ENCODE data around the gene LRRC38. TPM values are rescaled to one million over a fixed set of nuclear protein-coding genes. Genes with fewer than 3 reads are reported as not detected.

LRRC38 gene
- total RNA-seq, 1 donor from 2014 or later, result not detected

- H3K27ac Mint-ChIP-seq, result no peak overlapping the region
- no peak overlapping the region for H3K4me3 Mint-ChIP-seq
- ChIA-PET CTCF (no interaction called here), POLR2A (no interaction called here)
- no peaks in the 10 kb centered on the region for H3K9me3 Mint-ChIP-seq
- H3K4me1 Mint-ChIP-seq, result no peaks in the 10 kb centered on the region
- no peaks in the 10 kb centered on the region for H3K36me3 Mint-ChIP-seq (ENCODE audit: low read depth)
- H3K27me3 Mint-ChIP-seq, result peaks cover 19% of the 10 kb centered on the region
- ATAC-seq (ENCODE audit: low read depth) (no peak), DNase-seq (no peak)
- TF ChIP-seq CTCF (IDR thresholded peaks at IDR 0.05), result no peak
- intact Hi-C loops (cut with micrococcal nuclease), result no loop called here
Observed at GRCh38 chr1:13544221-13544556, 30.4 kb upstream of the LRRC38 start.

- H3K27me3 Mint-ChIP-seq, result peaks cover 17% of the 10 kb centered on the region
- no peak for DNase-seq
- no peaks in the 10 kb centered on the region for H3K4me1 Mint-ChIP-seq
- intact Hi-C loops (cut with micrococcal nuclease), result no loop called here
- no peak for ATAC-seq (ENCODE audit: low read depth)
- no peak overlapping the region for H3K27ac Mint-ChIP-seq
- TF ChIP-seq CTCF (IDR thresholded peaks at IDR 0.05), result no peak
- H3K4me3 Mint-ChIP-seq, result no peak overlapping the region
- no peaks in the 10 kb centered on the region for H3K36me3 Mint-ChIP-seq (ENCODE audit: low read depth)
- ChIA-PET CTCF (no interaction called here), POLR2A (interaction anchor here (0.5 kb wide), 1 partner anchor 13 kb away, joined by 5 read pairs; no protein-coding TSS in a partner anchor)
- H3K9me3 Mint-ChIP-seq, result no peaks in the 10 kb centered on the region
Observed at GRCh38 chr1:13543451-13544220, 29.8 kb upstream of the LRRC38 start.

- no peak for DNase-seq
- Mint-ChIP-seq H3K9me3 (no peaks in the 10 kb centered on the region), H3K27me3 (peaks cover 8% of the 10 kb centered on the region), H3K4me3 (no peak overlapping the region), H3K4me1 (no peaks in the 10 kb centered on the region), H3K36me3 (ENCODE audit: low read depth) (no peaks in the 10 kb centered on the region), H3K27ac (no peak overlapping the region)
- POLR2A ChIA-PET, result no interaction called here
- no peak for ATAC-seq (ENCODE audit: low read depth)
- CTCF ChIA-PET, result no interaction called here
- intact Hi-C loops (cut with micrococcal nuclease), result no loop called here
- no peak for TF ChIP-seq CTCF (IDR thresholded peaks at IDR 0.05)
Observed at GRCh38 chr1:13541435-13542215, 27.8 kb upstream of the LRRC38 start.

- POLR2A ChIA-PET, result no interaction called here
- H3K36me3 Mint-ChIP-seq (ENCODE audit: low read depth), result no peaks in the 10 kb centered on the region
- no peak overlapping the region for H3K4me3 Mint-ChIP-seq
- TF ChIP-seq CTCF (IDR thresholded peaks at IDR 0.05), result no peak
- no peaks in the 10 kb centered on the region for H3K9me3 Mint-ChIP-seq
- intact Hi-C loops (cut with micrococcal nuclease), result no loop called here
- CTCF ChIA-PET, result no interaction called here
- H3K27me3 Mint-ChIP-seq, result peaks cover 4% of the 10 kb centered on the region
- H3K4me1 Mint-ChIP-seq, result no peaks in the 10 kb centered on the region
- ATAC-seq (ENCODE audit: low read depth) (no peak), DNase-seq (no peak)
- H3K27ac Mint-ChIP-seq, result no peak overlapping the region
Observed at GRCh38 chr1:13540866-13541265, 27.1 kb upstream of the LRRC38 start.

GRCh38 chr1:13539683-13540082 lies 25.9 kb upstream of the LRRC38 start:
- intact Hi-C loops (cut with micrococcal nuclease), result no loop called here

More at GRCh38 chr1:13539683-13540082, 25.9 kb upstream of the LRRC38 start:
- Mint-ChIP-seq H3K9me3 (no peaks in the 10 kb centered on the region), H3K27ac (no peak overlapping the region), H3K27me3 (peaks cover 3% of the 10 kb centered on the region), H3K4me1 (no peaks in the 10 kb centered on the region), H3K36me3 (ENCODE audit: low read depth) (no peaks in the 10 kb centered on the region), H3K4me3 (no peak overlapping the region)
- ChIA-PET POLR2A (no interaction called here), CTCF (no interaction called here)
- ATAC-seq (ENCODE audit: low read depth) (no peak), DNase-seq (no peak)
- no peak for TF ChIP-seq CTCF (IDR thresholded peaks at IDR 0.05)
